HuH-7 (cell line): ENCODE measurements around the gene TPSD1.
"Not testable (repeated sequence)": the region's sequence is repeated elsewhere in the genome, so short reads cannot be mapped to it uniquely, and the experiment has no call there.

Experiments
- DNase-seq: peaks from one replicate; pipeline ENCODE4 v3.0.0; 2011; ENCODE audit warnings: low spot score

TPSD1 gene

GRCh38 chr16:1241081-1241480 is 14.8 kb upstream of the TPSD1 start:
- not testable (repeated sequence) for DNase-seq

GRCh38 chr16:1243363-1243762 is 12.5 kb upstream of the TPSD1 start:
- not testable (repeated sequence) for DNase-seq

- DNase-seq: not testable (repeated sequence)
These were observed 11.7 kb upstream of the TPSD1 start for GRCh38 chr16:1243907-1244850.

- no peak for DNase-seq
These were observed 11.0 kb upstream of the TPSD1 start for GRCh38 chr16:1244881-1245280.

GRCh38 chr16:1245452-1246020 is 10.3 kb upstream of the TPSD1 start:
- DNase-seq: no peak

GRCh38 chr16:1247903-1248537 is 7.8 kb upstream of the TPSD1 start:
- DNase-seq: not testable (repeated sequence)

GRCh38 chr16:1249031-1249755 is 6.7 kb upstream of the TPSD1 start:
- DNase-seq: not testable (repeated sequence)

- not testable (repeated sequence) for DNase-seq
These were observed 2.0 kb upstream of the TPSD1 start for GRCh38 chr16:1253701-1254364.

GRCh38 chr16:1254821-1255220 is 1.0 kb upstream of the TPSD1 start:
- not testable (repeated sequence) for DNase-seq

GRCh38 chr16:1256296-1256873 is 516 bp downstream of the TPSD1 start:
- not testable (repeated sequence) for DNase-seq

- no peak for DNase-seq
These were observed 1.0 kb downstream of the TPSD1 start for GRCh38 chr16:1256874-1257322.

- DNase-seq: no peak
These were observed 1.8 kb downstream of the TPSD1 start for GRCh38 chr16:1257561-1258224.

GRCh38 chr16:1258225-1258600 is 2.3 kb downstream of the TPSD1 start:
- no peak for DNase-seq

GRCh38 chr16:1258906-1259759 is 3.3 kb downstream of the TPSD1 start:
- no peak for DNase-seq

GRCh38 chr16:1259760-1260068 is 3.8 kb downstream of the TPSD1 start:
- no peak for DNase-seq

GRCh38 chr16:1260101-1260680 is 4.3 kb downstream of the TPSD1 start:
- DNase-seq: no peak

- no peak for DNase-seq
These were observed 5.4 kb downstream of the TPSD1 start for GRCh38 chr16:1261131-1261892.

- no peak for DNase-seq
These were observed 6.5 kb downstream of the TPSD1 start for GRCh38 chr16:1262210-1262845.
